ENCODE results near the gene ILKAP.
"Not testable (repeated sequence)": the region's sequence is repeated elsewhere in the genome, so short reads cannot be mapped to it uniquely, and the experiment has no call there.

The ILKAP gene

DNA sequence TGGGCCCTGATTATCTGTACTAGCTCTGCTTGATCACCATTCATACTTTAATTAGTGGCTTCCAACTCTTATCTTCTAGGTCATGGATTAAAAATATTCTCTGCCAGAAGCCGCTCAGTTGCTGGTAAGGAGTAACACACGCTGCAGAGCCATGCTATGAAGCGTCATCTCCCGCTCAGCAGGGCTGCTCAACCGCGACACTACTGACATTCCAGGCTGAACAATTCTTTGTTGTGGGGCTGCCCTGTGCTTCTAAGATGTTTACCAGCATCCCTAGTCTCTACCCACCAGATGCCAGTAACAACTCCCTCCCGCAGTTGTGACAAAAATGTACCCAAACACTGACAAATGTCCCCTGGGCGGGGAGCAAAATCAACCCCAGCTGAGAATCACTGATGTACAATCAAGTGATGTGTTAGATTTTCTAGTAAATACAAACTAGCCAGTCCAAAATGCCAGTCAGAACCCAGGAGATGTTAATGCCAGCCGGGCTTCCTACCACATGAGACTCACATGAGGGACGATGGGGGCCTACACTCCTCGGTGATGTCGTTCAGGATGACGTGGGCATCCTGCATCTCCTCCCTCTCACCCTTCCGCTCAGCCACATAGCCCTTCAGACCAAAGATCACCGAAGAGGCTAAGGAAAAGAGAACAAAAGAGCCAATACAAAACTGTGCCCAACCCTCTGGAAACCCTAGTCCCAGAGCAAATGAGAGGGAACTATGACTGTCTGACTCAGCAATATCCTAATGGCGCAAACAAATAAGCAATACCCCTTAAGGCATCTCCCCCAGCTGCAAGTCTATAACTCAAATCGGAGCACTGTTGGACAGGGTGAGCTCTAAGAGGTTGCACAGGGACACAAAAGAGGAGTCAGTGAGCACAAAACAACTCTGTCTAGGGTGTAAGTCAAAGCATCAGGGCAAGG lies 15.6 kb downstream of the ILKAP start:
- no peak for DNase-seq

GRCh38 chr2:238183821-238184220 lies 19.7 kb downstream of the ILKAP start:
- no peak for DNase-seq

- no peak for DNase-seq
Measured at GRCh38 chr2:238182362-238182761, 21.1 kb downstream of the ILKAP start.

DNA sequence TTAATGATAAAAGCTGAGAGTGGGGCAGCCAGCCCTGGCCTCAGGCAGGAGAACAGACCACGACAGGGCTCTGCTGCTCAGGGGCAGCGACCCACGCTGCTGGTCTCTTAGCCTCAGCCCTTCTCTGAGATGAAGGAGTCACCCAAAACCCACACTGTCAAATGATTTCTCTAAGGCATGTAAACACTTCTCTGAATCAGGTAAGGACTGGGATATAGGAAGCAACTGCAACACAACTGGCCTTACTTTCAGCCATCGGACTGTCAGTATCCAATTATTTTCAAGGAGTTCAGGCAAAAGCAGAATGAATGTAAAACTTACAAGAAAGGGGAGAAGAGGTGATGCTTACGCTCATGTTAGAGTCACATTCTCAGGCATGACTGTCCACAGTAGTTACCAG lies 22.9 kb downstream of the ILKAP start:
- no peak for DNase-seq

- no peak for DNase-seq
Measured at GRCh38 chr2:238176613-238177012, 26.9 kb downstream of the ILKAP start.

GRCh38 chr2:238174701-238175100 lies 28.8 kb downstream of the ILKAP start:
- peak; percentile 44 for DNase-seq

DNA sequence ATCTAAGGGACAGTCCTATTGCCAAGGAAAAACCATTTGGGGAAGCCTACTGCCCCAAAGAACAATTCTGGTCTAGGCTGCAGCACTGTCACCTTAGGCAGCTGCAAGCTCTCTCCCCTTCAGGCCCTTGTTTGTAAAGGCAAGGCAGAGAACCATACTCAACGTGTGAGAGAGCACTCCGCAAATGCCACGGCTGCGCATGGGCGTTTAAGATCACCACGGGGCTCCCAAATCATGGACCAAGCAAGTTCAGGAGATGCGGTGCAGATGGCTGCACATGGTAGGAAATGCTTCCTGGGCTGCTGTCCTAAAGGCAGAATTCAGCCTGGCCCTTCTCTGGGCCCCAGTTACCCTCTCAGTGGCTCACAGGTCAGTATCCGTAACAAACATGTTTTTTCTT lies 29.2 kb downstream of the ILKAP start:
- no peak for DNase-seq

DNA sequence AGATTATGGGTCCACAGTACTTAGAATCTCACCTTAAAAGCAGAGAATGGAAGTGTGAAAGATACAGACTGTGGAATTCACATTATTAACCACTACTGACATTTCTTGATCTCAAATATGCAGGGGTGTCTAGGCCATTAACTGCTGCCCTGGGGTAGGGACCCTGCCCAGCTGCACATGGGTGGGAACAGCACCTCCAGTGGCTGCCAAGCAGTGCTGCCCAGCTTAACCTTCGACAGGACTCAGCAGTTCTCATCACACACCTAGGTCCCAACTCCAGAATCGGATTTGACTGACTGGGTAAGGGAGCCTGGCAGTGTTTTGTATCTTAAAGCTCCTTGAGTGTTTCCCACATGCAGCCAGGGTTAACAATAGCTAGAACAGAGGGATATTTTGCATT lies 29.8 kb downstream of the ILKAP start:
- DNase-seq, result no peak

GRCh38 chr2:238172439-238172838 lies 31.1 kb downstream of the ILKAP start:
- DNase-seq, result no peak

DNA sequence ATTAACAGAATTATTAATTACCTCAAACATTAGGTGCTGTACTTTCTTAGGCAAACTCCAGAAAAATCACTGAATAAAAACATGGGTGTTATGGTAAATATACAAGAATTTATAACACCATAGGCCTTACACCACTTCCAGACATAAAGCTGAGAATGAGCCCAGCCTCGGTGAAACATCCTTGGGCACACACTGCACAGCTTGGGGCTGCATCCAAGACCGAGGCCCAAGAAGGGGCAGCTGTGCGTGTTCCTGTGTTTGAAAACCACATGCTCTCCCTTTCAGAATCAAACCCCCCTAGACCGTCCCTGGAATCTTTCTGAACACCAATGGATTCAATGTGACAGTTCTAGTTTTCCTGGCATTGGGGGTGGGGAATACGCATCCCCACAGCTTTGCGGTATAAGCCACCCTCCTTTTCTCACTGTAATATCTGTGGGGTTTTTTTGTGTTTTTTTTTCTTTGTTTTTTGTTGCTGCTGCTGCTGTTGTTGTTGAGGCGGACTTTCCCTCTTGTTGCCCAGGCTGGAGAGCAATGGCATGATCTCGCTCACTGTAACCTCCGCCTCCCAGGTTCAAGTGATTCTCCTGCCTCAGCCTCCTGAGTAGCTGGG lies 31.8 kb downstream of the ILKAP start:
- no peak for DNase-seq

DNA sequence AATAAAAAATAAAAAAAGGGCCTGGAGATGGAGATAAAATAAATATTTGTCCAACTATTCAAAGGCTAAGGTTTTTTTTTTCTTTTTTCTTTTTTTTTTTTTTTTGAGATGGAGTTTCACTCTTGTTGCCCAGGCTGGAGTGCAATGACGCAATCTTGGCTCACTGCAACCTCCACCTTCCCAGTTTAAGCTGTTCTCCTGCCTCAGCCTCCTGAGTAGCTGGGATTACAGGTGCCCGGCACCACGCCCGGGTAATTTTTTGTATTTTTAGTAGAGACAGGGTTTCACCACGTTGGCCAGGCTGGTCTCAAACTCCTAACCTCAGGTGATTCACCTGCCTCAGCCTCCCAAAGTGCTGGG lies 32.4 kb downstream of the ILKAP start:
- not testable (repeated sequence) for DNase-seq

- no peak for DNase-seq
Measured at GRCh38 chr2:238170386-238171071, 33.0 kb downstream of the ILKAP start.

DNA sequence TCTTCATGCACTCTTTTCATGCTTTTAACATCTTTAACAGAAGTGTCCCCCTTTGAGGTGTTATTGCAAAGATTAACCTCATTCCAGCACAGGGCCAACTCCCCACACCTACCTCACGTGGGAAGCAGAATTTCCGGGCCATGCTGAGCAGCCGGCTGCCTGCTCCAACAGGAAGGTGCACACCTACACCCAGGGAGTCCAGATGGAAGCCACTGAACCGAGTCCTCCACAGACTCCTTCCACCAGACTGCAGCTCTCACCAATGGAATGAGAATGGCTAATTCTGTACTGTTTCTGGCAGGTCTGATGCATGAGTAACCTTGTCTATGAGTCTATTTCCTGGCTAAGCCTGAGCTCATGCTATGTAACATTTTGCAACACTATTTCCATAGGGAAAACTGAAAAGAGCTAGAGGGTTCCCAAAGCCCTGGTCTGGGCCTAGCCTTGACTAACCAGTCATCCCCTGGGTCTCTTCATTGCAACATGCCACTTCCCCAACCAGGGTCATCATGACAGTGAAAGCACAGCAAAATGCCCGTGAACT lies 33.7 kb downstream of the ILKAP start:
- no peak for DNase-seq

DNA sequence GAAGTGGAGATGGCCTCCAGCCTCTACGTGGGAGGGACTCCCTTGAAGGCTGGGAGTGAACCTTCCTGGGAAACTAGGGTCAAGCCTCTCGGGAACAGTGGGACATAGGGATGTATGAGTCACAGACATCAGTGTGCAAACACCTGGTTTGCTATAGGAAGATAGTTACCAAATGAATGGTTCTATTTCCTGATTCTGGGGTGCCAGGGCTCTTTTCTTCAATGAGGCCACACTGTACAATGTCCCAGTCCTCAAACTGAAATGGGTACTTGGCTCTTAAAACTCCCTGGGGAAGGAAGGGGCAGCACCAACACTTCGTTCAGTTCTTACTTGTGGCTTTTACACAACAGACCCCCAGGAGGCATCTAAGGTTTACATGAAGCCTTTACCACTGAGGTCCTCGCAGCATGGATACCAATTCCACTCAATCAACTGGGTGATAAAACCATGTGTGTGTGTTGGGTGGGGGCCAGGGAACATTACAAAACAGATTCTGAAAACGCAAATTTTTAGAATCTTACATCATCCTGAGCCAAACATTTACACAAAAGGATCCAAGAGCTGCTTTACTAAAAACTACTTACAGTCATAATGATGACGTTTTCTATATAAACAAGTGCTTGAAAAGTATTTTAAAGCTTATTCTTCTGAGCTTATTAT lies 34.3 kb downstream of the ILKAP start:
- DNase-seq, result no peak

- no peak for DNase-seq
Measured at GRCh38 chr2:238168196-238169047, 35.1 kb downstream of the ILKAP start.

- DNase-seq, result no peak
Measured at GRCh38 chr2:238167761-238168160, 35.7 kb downstream of the ILKAP start.

DNA sequence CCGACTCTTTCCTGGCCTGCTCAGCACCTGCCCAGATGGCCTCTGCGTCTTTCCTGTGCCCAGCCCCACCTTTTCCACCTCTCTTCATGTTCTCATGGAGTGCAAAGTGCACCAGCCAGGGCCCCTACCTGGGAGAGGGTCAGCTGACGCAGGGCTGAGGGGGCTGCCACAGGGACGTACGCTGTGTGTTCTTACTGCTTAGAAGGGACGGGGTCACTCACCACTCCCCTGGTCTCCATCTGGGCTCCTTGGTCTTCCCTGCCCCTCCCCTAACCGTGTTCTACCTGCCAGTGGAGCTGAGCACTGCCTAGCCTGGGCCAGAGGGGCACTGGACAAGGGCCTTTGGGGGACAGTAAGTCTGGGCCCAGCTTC lies 36.2 kb downstream of the ILKAP start:
- DNase-seq, result no peak

- DNase-seq, result no peak
Measured at GRCh38 chr2:238166391-238167343, 36.8 kb downstream of the ILKAP start.

DNA sequence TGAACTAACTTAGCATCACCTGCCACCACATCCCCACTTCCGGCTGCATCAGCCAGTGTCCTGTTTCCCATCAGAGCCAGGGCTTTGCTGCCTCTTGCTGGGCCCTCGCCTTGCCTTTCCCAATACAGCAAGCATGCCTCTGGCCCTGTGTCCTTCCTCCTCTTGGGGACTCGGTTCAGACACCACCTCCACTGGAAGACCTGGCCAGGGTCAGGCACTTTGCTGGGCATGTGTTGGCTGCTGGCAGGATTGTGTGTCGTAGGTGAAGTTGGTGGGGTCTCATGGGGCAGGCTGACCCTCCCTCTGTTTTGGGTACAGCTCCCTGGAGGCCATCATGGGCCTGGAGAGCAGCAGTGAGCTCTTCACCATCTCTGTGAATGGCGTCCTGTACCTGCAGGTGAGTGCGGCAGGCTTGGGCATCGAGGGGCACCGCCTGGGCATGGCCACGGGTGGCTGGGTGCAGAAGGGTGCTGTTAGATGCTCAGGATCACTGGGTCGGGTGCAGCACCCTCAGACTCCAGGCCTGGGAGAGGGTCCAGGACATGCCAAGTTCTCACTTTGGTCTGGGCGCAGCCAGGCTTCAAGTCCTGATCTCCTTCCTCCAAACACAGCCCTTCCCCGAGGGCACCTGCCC lies 38.1 kb downstream of the ILKAP start:
- DNase-seq, result no peak

DNA sequence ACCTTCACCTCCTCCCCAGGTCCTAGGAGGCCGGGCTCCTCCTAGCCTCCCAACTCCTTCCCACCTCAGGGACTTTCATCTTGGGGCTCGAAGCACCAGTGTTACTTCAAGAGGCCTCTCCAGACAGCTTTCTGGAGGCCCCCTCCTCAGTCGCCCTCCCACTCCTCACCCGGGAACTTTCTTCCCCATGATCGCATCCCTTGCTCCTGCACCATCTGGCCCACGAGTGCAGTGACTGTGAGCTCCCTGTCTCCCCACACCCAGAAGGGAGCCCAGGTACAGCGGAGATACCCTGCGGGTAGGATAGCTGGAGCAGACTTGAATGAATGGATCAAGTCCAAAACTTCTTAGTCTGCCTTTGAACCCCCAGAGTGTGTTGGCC lies 38.6 kb downstream of the ILKAP start:
- no peak for DNase-seq
